GM06990 (cell line): ENCODE data around the gene KCNG2.
"Not testable (repeated sequence)": the region's sequence is repeated elsewhere in the genome, so short reads cannot be mapped to it uniquely, and the experiment has no call there.

Experiments used
- DNase-seq: peaks from one replicate; pipeline ENCODE4 v3.0.0-alpha.2; 2011; ENCODE audit not compliant: insufficient read length; ENCODE audit errors: extremely low read depth
- H3K27me3 ChIP-seq: replicated peaks from 2 replicates; pipeline ENCODE4 v1.6.0; 2011; ENCODE audit warnings: low read length; ENCODE audit not compliant: control insufficient read depth, insufficient read depth
- H3K36me3 ChIP-seq: 2 replicates; pipeline ENCODE4 v1.5.1; 2011; ENCODE audit warnings: low read length; ENCODE audit not compliant: control insufficient read depth, insufficient read depth
- H3K4me3 ChIP-seq: replicated peaks from 2 replicates; pipeline ENCODE4 v1.5.1; 2011; ENCODE audit warnings: low read depth, mild to moderate bottlenecking, control low read depth, low read length
- TF ChIP-seq, protein P1 (sequence below): IDR thresholded peaks from 2 replicates; pipeline ENCODE4 v1.5.1; 2011; ENCODE audit warnings: low read length, control low read depth, mild to moderate bottlenecking, inconsistent platforms; ENCODE audit not compliant: insufficient read depth, poor library complexity, severe bottlenecking

The KCNG2 gene

DNA sequence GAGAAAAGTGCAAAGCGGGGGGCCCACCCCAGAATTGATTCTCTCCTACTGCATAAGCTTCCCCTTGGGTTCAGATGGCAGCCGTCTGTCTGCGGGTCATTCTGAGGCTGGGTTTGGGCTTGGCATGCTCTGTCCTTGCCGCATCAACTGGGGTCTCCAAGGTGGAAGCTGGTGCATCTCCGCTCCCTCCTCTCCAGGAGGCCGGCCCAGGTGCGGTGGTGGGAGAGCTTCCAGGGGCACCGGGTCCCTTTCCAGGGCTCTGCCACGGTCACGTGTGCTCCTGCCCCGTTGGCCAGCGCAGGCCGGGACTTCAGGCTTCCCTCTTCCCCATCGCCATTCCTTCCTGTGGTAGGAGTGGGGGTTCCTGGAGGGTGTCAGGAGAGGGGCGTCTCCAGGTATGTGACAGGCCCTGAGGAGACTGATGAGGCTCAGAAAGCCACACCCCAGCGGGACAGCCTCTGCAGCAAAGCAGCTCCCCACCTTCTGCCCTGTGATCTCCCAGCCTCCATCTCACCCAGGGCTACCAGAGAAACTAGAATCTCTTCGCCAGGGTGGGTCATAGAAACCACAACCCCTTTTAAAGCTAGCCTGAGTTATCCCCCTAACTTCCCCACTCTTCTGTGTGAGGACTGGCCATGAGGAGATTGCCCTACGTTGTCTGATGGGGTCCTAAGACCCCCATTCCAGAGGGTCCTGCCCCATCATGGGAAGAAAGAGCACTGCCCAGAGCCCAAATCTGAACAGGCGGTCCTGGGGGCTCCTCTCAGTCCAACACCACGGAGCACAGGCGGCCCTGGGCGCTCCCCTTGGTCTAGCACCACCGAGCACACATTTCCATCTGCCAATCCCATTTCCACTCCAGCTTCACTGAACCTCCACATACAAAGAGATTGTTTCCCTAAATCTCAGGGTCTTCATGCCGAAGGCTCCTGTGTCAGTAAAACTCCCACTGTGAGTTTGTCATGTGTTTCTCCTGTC, 77.1 kb downstream of the KCNG2 start:
- H3K36me3 ChIP-seq, result no peaks in the 10 kb centered on the region
- no peaks in the 10 kb centered on the region for H3K27me3 ChIP-seq
- no peak overlapping the region for H3K4me3 ChIP-seq
- TF ChIP-seq, protein P1, sequence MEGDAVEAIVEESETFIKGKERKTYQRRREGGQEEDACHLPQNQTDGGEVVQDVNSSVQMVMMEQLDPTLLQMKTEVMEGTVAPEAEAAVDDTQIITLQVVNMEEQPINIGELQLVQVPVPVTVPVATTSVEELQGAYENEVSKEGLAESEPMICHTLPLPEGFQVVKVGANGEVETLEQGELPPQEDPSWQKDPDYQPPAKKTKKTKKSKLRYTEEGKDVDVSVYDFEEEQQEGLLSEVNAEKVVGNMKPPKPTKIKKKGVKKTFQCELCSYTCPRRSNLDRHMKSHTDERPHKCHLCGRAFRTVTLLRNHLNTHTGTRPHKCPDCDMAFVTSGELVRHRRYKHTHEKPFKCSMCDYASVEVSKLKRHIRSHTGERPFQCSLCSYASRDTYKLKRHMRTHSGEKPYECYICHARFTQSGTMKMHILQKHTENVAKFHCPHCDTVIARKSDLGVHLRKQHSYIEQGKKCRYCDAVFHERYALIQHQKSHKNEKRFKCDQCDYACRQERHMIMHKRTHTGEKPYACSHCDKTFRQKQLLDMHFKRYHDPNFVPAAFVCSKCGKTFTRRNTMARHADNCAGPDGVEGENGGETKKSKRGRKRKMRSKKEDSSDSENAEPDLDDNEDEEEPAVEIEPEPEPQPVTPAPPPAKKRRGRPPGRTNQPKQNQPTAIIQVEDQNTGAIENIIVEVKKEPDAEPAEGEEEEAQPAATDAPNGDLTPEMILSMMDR, result no peak
- no peak for DNase-seq

DNA sequence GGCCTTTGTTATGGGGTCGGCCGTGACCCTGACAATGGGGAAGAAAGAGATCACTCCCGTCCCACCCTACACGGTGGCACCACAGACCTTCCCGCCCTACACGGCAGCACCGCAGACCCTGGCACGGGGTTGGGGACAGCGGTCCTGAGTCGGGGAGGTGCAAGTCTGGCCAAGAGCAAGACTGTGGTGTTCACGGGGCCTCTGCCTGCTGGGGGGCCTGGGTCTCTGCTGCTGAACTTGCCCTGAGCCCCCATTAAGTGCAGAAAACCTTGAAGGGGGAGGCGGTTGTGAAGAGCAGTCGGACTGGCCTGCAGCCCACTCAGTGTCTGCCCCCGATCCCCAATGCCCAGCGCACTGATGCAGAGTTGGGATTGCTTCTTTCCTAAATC, 77.8 kb downstream of the KCNG2 start:
- Histone ChIP-seq H3K27me3 (no peaks in the 10 kb centered on the region), H3K36me3 (no peaks in the 10 kb centered on the region), H3K4me3 (no peak overlapping the region)
- no peak for DNase-seq
- TF ChIP-seq, protein P1, result no peak

DNA sequence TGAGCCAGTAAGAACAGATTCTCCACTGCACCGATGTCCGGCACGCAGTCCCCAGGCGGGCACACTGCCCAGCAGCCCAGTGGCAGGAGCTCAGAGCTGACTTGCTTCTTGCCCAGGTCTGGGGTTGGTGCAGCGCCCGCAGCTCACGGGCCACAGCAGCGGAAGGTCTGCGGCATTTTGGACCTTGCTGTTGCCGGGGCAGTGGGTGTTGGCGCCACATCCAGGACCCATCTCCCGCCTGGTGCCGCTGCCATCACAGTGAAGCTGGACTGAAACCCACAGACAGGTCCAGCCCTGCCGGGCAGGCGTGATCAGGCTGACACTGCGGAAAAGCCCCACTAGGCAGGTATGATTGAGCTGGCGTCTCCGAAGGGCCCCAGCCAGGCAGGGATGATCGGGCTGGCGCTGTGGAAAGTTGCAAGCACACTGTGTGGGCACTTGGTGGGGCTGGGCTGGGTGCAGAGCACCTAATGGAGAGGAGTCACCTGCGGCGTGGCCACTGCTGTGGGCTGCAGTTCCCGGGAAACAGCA, 78.3 kb downstream of the KCNG2 start:
- Histone ChIP-seq H3K27me3 (no peaks in the 10 kb centered on the region), H3K36me3 (no peaks in the 10 kb centered on the region), H3K4me3 (no peak overlapping the region)
- no peak for DNase-seq
- TF ChIP-seq, protein P1, result no peak

DNA sequence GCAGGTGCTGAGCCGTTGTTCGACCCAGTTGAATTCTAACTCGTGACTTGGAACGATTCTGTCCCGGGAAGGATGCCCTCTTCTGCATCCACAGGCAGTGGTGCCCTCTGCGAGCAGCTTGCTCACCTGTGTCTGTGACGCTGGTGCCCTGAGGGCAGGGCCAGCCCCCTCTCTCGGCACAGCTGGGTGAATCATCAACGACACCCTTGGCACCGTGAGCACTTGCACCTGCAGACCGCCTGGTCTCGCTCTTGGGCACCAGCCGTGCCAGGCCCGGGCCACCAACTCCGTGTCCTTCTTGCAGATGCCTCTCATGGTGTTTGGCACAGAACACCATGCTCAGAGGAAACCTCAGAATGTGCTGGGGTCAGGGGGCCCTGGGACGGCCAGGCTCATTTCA, 78.8 kb downstream of the KCNG2 start:
- Histone ChIP-seq H3K27me3 (no peaks in the 10 kb centered on the region), H3K4me3 (no peak overlapping the region), H3K36me3 (no peaks in the 10 kb centered on the region)
- no peak for DNase-seq
- TF ChIP-seq, protein P1, result no peak

DNA sequence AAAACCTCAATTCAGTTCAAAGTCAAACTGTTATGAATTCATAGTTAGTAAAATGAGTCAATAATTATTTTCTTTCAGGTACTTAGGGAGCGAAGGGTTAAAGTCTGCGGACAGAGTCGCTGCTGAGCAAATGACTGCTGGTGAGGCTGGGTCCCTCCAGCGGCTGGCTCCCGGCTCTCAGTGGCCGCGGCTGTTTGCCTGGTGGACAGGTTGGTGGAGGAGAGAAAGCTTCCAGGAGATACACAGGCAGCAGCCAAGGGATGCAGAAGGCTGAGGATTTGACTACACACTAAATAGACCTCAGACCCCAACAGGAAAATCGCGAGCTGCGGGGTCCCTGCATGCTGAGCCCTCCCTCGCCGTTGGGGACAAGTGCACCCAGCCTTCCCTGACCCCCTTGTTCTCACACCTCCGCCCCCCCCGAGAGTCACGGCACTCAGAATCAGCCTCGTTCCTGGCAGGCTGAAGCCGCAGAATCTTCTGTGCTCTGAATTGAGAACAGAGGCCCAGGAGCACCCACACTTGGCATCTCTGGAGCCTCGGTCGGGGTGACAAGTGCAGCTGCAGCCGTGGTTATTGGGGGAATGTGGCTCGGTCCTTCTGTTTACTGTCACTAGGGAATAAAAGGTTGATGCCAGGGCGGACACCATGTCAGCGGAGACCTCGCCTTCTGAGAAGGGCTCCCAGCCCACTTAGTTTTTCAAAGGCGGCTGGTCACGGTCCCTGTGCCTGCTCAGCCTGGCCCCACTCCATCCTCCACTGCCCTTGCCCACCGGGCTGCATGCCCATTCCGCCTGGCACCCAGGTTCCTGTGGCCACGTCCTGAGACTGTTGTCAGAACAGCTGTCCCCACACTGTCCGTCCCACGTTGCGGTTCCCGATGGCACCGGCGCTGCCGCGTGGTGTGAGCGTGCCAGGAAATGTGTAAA, 79.7 kb downstream of the KCNG2 start:
- no peak for DNase-seq
- Histone ChIP-seq H3K27me3 (no peaks in the 10 kb centered on the region), H3K4me3 (no peak overlapping the region), H3K36me3 (no peaks in the 10 kb centered on the region)
- TF ChIP-seq, protein P1, result no peak

DNA sequence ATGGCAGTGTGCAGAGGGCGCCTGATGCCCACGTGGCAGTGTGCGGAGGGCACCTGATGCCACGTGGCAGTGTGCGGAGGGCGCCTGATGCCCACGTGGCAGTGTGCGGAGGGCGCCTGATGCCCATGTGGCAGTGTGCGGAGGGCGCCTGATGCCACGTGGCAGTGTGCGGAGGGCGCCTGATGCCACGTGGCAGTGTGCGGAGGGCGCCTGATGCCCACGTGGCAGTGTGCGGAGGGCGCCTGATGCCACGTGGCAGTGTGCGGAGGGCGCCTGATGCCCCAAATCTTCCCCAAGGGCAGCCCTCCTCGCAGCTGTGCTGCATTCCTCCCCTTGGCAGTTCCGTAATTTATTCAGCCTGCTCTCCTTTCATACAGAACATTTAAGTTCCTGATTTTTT, 80.5 kb downstream of the KCNG2 start:
- not testable (repeated sequence) for H3K36me3 ChIP-seq, DNase-seq, H3K4me3 ChIP-seq, H3K27me3 ChIP-seq
